Hepatocyte (in vitro differentiated cells): Measurements from ENCODE around the gene APBB1IP.

Experiments used
- CTCF ChIP-seq: fragments of 200-600 bp; sonication (generic); IDR thresholded peaks from 2 replicates; pipeline ENCODE4 v1.5.1; 2016; ENCODE audit warnings: antibody characterized with exemption, mild to moderate bottlenecking; ENCODE audit not compliant: poor library complexity
- EZH2 ChIP-seq: fragments of 200-600 bp; sonication (generic); IDR thresholded peaks from 2 replicates; pipeline ENCODE4 v1.6.1; 2016; ENCODE audit warnings: antibody characterized with exemption, mild to moderate bottlenecking, borderline replicate concordance

GRCh38 chr10:26463986-26464385 is 25.8 kb downstream of the APBB1IP start:
- TF ChIP-seq CTCF: no peak
- no peak for TF ChIP-seq EZH2
